Suprapubic skin (tissue), 4 donors: ENCODE results near the gene FLNB. TPM values are rescaled to one million over a fixed set of nuclear protein-coding genes. Genes with fewer than 3 reads are reported as not detected.

ENCODE experiments used
- DNase-seq, 2 donors: peaks; one replicate each; pipeline ENCODE4 v3.0.0-alpha.2; 2019; ENCODE audit warnings: low spot score in 2 of 2
- H3K27ac ChIP-seq: fragments of 200-600 bp; sonication (generic); one replicate; pipeline ENCODE4 v1.5.1; 2019
- H3K27me3 ChIP-seq: fragments of 200-600 bp; sonication (generic); one replicate; pipeline ENCODE4 v1.5.1; 2019
- H3K36me3 ChIP-seq: fragments of 200-600 bp; sonication (generic); one replicate; pipeline ENCODE4 v1.5.1; 2019
- H3K4me1 ChIP-seq: fragments of 200-600 bp; sonication (generic); one replicate; pipeline ENCODE4 v1.5.1; 2019
- H3K4me3 ChIP-seq: fragments of 200-600 bp; sonication (generic); one replicate; pipeline ENCODE4 v1.5.1; 2019; ENCODE audit warnings: mild to moderate bottlenecking
- H3K9me3 ChIP-seq: fragments of 200-600 bp; sonication (generic); one replicate; pipeline ENCODE4 v1.5.1; 2019
- CTCF ChIP-seq, 2 donors: fragments of 200-600 bp in 1 of 2; fragments of 450-650 bp in 1 of 2; sonication (generic) in 1 of 2; IDR thresholded peaks; one replicate each; pipeline ENCODE4 v1.5.1; 2016 to 2019; ENCODE audit warnings: antibody characterized with exemption in 2 of 2, mild to moderate bottlenecking in 1 of 2, moderate library complexity in 1 of 2
- EP300 ChIP-seq: sonication (generic); formaldehyde crosslinking; IDR thresholded peaks from one replicate; pipeline ENCODE4 v1.6.1; 2017; ENCODE audit warnings: antibody characterized with exemption
- POLR2A ChIP-seq, 2 donors: fragments of 450-650 bp; IDR thresholded peaks; one replicate each; pipeline ENCODE4 v1.6.1; 2017; ENCODE audit warnings: antibody characterized with exemption in 2 of 2, mild to moderate bottlenecking in 2 of 2, moderate library complexity in 2 of 2
- POLR2AphosphoS5 ChIP-seq, 3 donors: sonication (generic); formaldehyde crosslinking; IDR thresholded peaks; one replicate each; pipeline ENCODE4 v1.6.1; 2017; ENCODE audit warnings: antibody characterized with exemption in 3 of 3
- WGBS: methylation state at CpG from one replicate; pipeline ENCODE4 v1.1.5; 2018; 5-methylcytosine and 5-hydroxymethylcytosine counted together
- total RNA-seq, 4 donors: library from RNA; depleted of rRNA; stranded (reverse); fragments of >200 nt; gene quantifications; one replicate each; pipeline ENCODE4 v1.1.0, GENCODE V29; 2016

FLNB gene
- total RNA-seq, 4 donors from 2014 or later = 143 to 186 (median 150) TPM

- Histone ChIP-seq H3K36me3 (no peaks in the 10 kb centered on the region), H3K4me1 (no peaks in the 10 kb centered on the region), H3K27ac (no peak overlapping the region), H3K27me3 (no peaks in the 10 kb centered on the region), H3K9me3 (no peaks in the 10 kb centered on the region), H3K4me3 (no peak overlapping the region)
- no peak for TF ChIP-seq POLR2AphosphoS5 (IDR thresholded peaks at IDR 0.05)
- no peak for TF ChIP-seq EP300
- no peak for TF ChIP-seq POLR2A (IDR thresholded peaks at IDR 0.05)
- no peak for TF ChIP-seq CTCF (IDR thresholded peaks at IDR 0.05)
- no peak for DNase-seq
- WGBS = 63% methylated on average over 1 of the region's 1 CpG
Measured at GRCh38 chr3:57989646-57990045, 18.6 kb upstream of the FLNB start.

- Histone ChIP-seq H3K27ac (no peak overlapping the region), H3K4me1 (peaks cover 13% of the 10 kb centered on the region), H3K4me3 (no peak overlapping the region), H3K36me3 (no peaks in the 10 kb centered on the region), H3K9me3 (no peaks in the 10 kb centered on the region), H3K27me3 (no peaks in the 10 kb centered on the region)
- 94% methylated on average over 9 of the region's 9 CpGs for WGBS
- DNase-seq = no peak
- no peak for TF ChIP-seq POLR2AphosphoS5 (IDR thresholded peaks at IDR 0.05)
- no peak for TF ChIP-seq POLR2A (IDR thresholded peaks at IDR 0.05)
- no peak for TF ChIP-seq CTCF (IDR thresholded peaks at IDR 0.05)
- no peak for TF ChIP-seq EP300
Measured at GRCh38 chr3:57992452-57993213, 15.6 kb upstream of the FLNB start.

GRCh38 chr3:57998366-57999283 is 9.6 kb upstream of the FLNB start:
- no peak for TF ChIP-seq CTCF (IDR thresholded peaks at IDR 0.05)
- no peak for TF ChIP-seq POLR2AphosphoS5 (IDR thresholded peaks at IDR 0.05)
- no peak for TF ChIP-seq POLR2A (IDR thresholded peaks at IDR 0.05)
- no peaks in the 10 kb centered on the region for H3K27me3 ChIP-seq
- DNase-seq = no peak
- H3K9me3 ChIP-seq = no peaks in the 10 kb centered on the region
- peak overlapping the region; percentile 14 for H3K4me3 ChIP-seq
- WGBS = 39% methylated on average over 10 of the region's 10 CpGs
- H3K36me3 ChIP-seq = no peaks in the 10 kb centered on the region
- H3K4me1 ChIP-seq = peaks cover 33% of the 10 kb centered on the region
- H3K27ac ChIP-seq = peak overlapping the region; percentile 73

- H3K36me3 ChIP-seq = no peaks in the 10 kb centered on the region
- no peaks in the 10 kb centered on the region for H3K27me3 ChIP-seq
- peak overlapping the region; percentile 73 for H3K27ac ChIP-seq
- TF ChIP-seq POLR2A (IDR thresholded peaks at IDR 0.05) (no peak), POLR2AphosphoS5 (IDR thresholded peaks at IDR 0.05) (no peak), EP300 (no peak), CTCF (IDR thresholded peaks at IDR 0.05) (no peak)
- no peak overlapping the region for H3K4me3 ChIP-seq
- H3K9me3 ChIP-seq = no peaks in the 10 kb centered on the region
- WGBS = 84% methylated on average over 11 of the region's 11 CpGs
- peaks cover 33% of the 10 kb centered on the region for H3K4me1 ChIP-seq
- DNase-seq = no peak
Measured at GRCh38 chr3:57999417-58000115, 8.7 kb upstream of the FLNB start.
